Smooth muscle cell of the brain vasculature (primary cell): Measurements from ENCODE around the gene ENOX1.

Experiments used
- DNase-seq: peaks from one replicate; pipeline ENCODE4 v3.0.0-alpha.2; 2012; ENCODE audit warnings: low read depth, low spot score

The ENOX1 gene

GRCh38 chr13:43669964-43670363 is 116.8 kb downstream of the ENOX1 start:
- DNase-seq, result no peak

- no peak for DNase-seq
Measured at GRCh38 chr13:43669101-43669500, 117.7 kb downstream of the ENOX1 start.

GRCh38 chr13:43666403-43666802 is 120.4 kb downstream of the ENOX1 start:
- no peak for DNase-seq

- DNase-seq, result no peak
Measured at GRCh38 chr13:43665388-43665787, 121.4 kb downstream of the ENOX1 start.

- peak; percentile 15 for DNase-seq
Measured at GRCh38 chr13:43664700-43665191, 122.0 kb downstream of the ENOX1 start.

- DNase-seq, result no peak
Measured at GRCh38 chr13:43663474-43664090, 123.2 kb downstream of the ENOX1 start.

GRCh38 chr13:43662976-43663375 is 123.8 kb downstream of the ENOX1 start:
- no peak for DNase-seq

- no peak for DNase-seq
Measured at GRCh38 chr13:43661161-43661830, 125.5 kb downstream of the ENOX1 start.

GRCh38 chr13:43657485-43657884 is 129.3 kb downstream of the ENOX1 start:
- DNase-seq, result no peak

- no peak for DNase-seq
Measured at GRCh38 chr13:43653980-43654379, 132.8 kb downstream of the ENOX1 start.

- no peak for DNase-seq
Measured at GRCh38 chr13:43653395-43653794, 133.4 kb downstream of the ENOX1 start.

GRCh38 chr13:43652760-43653159 is 134.0 kb downstream of the ENOX1 start:
- no peak for DNase-seq

- no peak for DNase-seq
Measured at GRCh38 chr13:43650882-43651281, 135.9 kb downstream of the ENOX1 start.

GRCh38 chr13:43648733-43649132 is 138.0 kb downstream of the ENOX1 start:
- DNase-seq, result no peak

GRCh38 chr13:43647471-43647870 is 139.3 kb downstream of the ENOX1 start:
- no peak for DNase-seq

GRCh38 chr13:43640476-43640875 is 146.3 kb downstream of the ENOX1 start:
- DNase-seq, result no peak

GRCh38 chr13:43631106-43631505 is 155.7 kb downstream of the ENOX1 start:
- no peak for DNase-seq

GRCh38 chr13:43629691-43630480 is 156.9 kb downstream of the ENOX1 start:
- DNase-seq, result no peak

GRCh38 chr13:43626994-43627393 is 159.8 kb downstream of the ENOX1 start:
- no peak for DNase-seq

GRCh38 chr13:43614063-43614462 is 172.7 kb downstream of the ENOX1 start:
- no peak for DNase-seq

- no peak for DNase-seq
Measured at GRCh38 chr13:43611281-43612273, 175.2 kb downstream of the ENOX1 start.
